H9 (cell line): ENCODE results near the gene HBG2. TPM values are rescaled to one million over a fixed set of nuclear protein-coding genes. Genes with fewer than 3 reads are reported as not detected.

ENCODE experiments used
- DNase-seq: peaks from one replicate; pipeline ENCODE4 v3.0.0-alpha.2; 2017
- H2AFZ ChIP-seq: one replicate; pipeline ENCODE4 v1.6.1; 2013; ENCODE audit warnings: mild to moderate bottlenecking, low read length, control low read depth, moderate library complexity
- H2AK5ac ChIP-seq: 2 replicates; pipeline ENCODE4 v1.6.1; 2013; ENCODE audit warnings: low read length, control low read depth, mixed read lengths; ENCODE audit not compliant: insufficient read length
- H2BK120ac ChIP-seq: one replicate; pipeline ENCODE4 v1.6.1; 2013; ENCODE audit warnings: low read depth, mild to moderate bottlenecking, low read length, control low read depth, inconsistent platforms; ENCODE audit not compliant: poor library complexity, severe bottlenecking
- H2BK12ac ChIP-seq: 2 replicates; pipeline ENCODE4 v1.6.1; 2013; ENCODE audit warnings: low read length, control low read depth, mixed read lengths, low read depth; ENCODE audit not compliant: insufficient read length
- H2BK15ac ChIP-seq: 2 replicates; pipeline ENCODE4 v1.6.1; 2013; ENCODE audit warnings: low read depth, low read length, control low read depth
- H2BK20ac ChIP-seq: one replicate; pipeline ENCODE4 v1.6.1; 2013; ENCODE audit warnings: low read depth, mild to moderate bottlenecking, low read length, control low read depth, inconsistent platforms; ENCODE audit not compliant: poor library complexity, severe bottlenecking
- H2BK5ac ChIP-seq: 2 replicates; pipeline ENCODE4 v1.6.1; 2013; ENCODE audit warnings: low read length, control low read depth, mixed read lengths; ENCODE audit not compliant: insufficient read length
- H3K14ac ChIP-seq: 2 replicates; pipeline ENCODE4 v1.6.1; 2013; ENCODE audit warnings: low read length, control low read depth; ENCODE audit not compliant: insufficient read depth
- H3K18ac ChIP-seq: 2 replicates; pipeline ENCODE4 v1.6.1; 2013; ENCODE audit warnings: low read depth, mild to moderate bottlenecking, mixed read lengths, low read length, control low read depth; ENCODE audit not compliant: insufficient read length
- H3K23ac ChIP-seq: 2 replicates; pipeline ENCODE4 v1.6.1; 2013; ENCODE audit warnings: low read length, control low read depth, mixed read lengths, low read depth; ENCODE audit not compliant: insufficient read length
- H3K23me2 ChIP-seq: 2 replicates; pipeline ENCODE4 v1.6.1; 2013; ENCODE audit warnings: low read depth, mild to moderate bottlenecking, mixed read lengths, low read length, control low read depth; ENCODE audit not compliant: insufficient read length, poor library complexity, severe bottlenecking
- H3K27ac ChIP-seq: 2 replicates; pipeline ENCODE4 v1.5.1; 2013; ENCODE audit warnings: low read length, control low read depth, mixed read lengths, low read depth; ENCODE audit not compliant: insufficient read length
- H3K27me3 ChIP-seq: 2 replicates; pipeline ENCODE4 v1.6.1; 2013; ENCODE audit warnings: low read length, control low read depth, inconsistent platforms; ENCODE audit not compliant: insufficient read depth
- H3K4ac ChIP-seq: 2 replicates; pipeline ENCODE4 v1.6.1; 2013; ENCODE audit warnings: low read depth, mild to moderate bottlenecking, control low read depth, inconsistent platforms, low read length, moderate library complexity
- H3K4me1 ChIP-seq: 2 replicates; pipeline ENCODE4 v1.6.1; 2013; ENCODE audit warnings: low read length, control low read depth, inconsistent platforms; ENCODE audit not compliant: insufficient read depth
- H3K4me2 ChIP-seq: 2 replicates; pipeline ENCODE4 v1.6.1; 2013; ENCODE audit warnings: low read length, control low read depth, mixed read lengths; ENCODE audit not compliant: insufficient read length, insufficient read depth
- H3K56ac ChIP-seq: 2 replicates; pipeline ENCODE4 v1.6.1; 2013; ENCODE audit warnings: low read depth, mild to moderate bottlenecking, mixed read lengths, low read length, control low read depth; ENCODE audit not compliant: insufficient read length
- H3K79me1 ChIP-seq: 2 replicates; pipeline ENCODE4 v1.6.1; 2013; ENCODE audit warnings: low read depth, mild to moderate bottlenecking, moderate library complexity, low read length, control low read depth, inconsistent platforms; ENCODE audit not compliant: insufficient read depth, poor library complexity, severe bottlenecking
- H3K79me2 ChIP-seq: 2 replicates; pipeline ENCODE4 v1.6.1; 2013; ENCODE audit warnings: low read length, control low read depth, inconsistent platforms; ENCODE audit not compliant: insufficient read depth
- H3K9ac ChIP-seq: 2 replicates; pipeline ENCODE4 v1.6.1; 2013; ENCODE audit warnings: low read length, control low read depth, mixed read lengths; ENCODE audit not compliant: insufficient read length; ENCODE audit errors: extremely low read depth
- H3K9me3 ChIP-seq: one replicate; pipeline ENCODE4 v1.6.1; 2013; ENCODE audit warnings: low read depth, low read length, inconsistent platforms; ENCODE audit not compliant: control insufficient read depth
- H3T11ph ChIP-seq: one replicate; pipeline ENCODE4 v1.6.1; 2013; ENCODE audit warnings: mild to moderate bottlenecking, low read length, control low read depth, inconsistent platforms
- H4K20me1 ChIP-seq: one replicate; pipeline ENCODE4 v1.6.1; 2013; ENCODE audit not compliant: control insufficient read depth, insufficient read length, insufficient read depth
- H4K5ac ChIP-seq: 2 replicates; pipeline ENCODE4 v1.6.1; 2013; ENCODE audit warnings: low read depth, mild to moderate bottlenecking, mixed read lengths, low read length, control low read depth; ENCODE audit not compliant: insufficient read length
- H4K8ac ChIP-seq: replicated peaks from 2 replicates; pipeline ENCODE4 v1.6.1; 2013; ENCODE audit warnings: low read length, control low read depth, mixed read lengths, low read depth; ENCODE audit not compliant: insufficient read length
- H4K91ac ChIP-seq: 2 replicates; pipeline ENCODE4 v1.6.1; 2013; ENCODE audit warnings: low read depth, mild to moderate bottlenecking, moderate library complexity, mixed read lengths, low read length, control low read depth; ENCODE audit not compliant: insufficient read length
- H3K27ac Mint-ChIP-seq, 3 experiments: 2 replicates in 2 of 3; 3 replicates in 1 of 3; pipeline ENCODE4 v1.8.0; 2020 to 2021; ENCODE audit warnings: mixed read lengths in 3 of 3, mild to moderate bottlenecking in 1 of 3, moderate library complexity in 1 of 3
- H3K27me3 Mint-ChIP-seq: 2 replicates; pipeline ENCODE4 v1.8.0; 2021; ENCODE audit warnings: low read depth, mild to moderate bottlenecking, moderate library complexity, mixed read lengths
- H3K36me3 Mint-ChIP-seq, 3 experiments: 2 replicates in 2 of 3; 3 replicates in 1 of 3; pipeline ENCODE4 v1.8.0; 2020 to 2021; ENCODE audit warnings: low read depth in 3 of 3, mixed read lengths in 3 of 3; ENCODE audit not compliant: insufficient read depth in 1 of 3
- H3K4me1 Mint-ChIP-seq, 2 experiments: 2 replicates each; pipeline ENCODE4 v1.8.0; 2020; ENCODE audit warnings: mixed read lengths in 2 of 2
- H3K4me3 Mint-ChIP-seq, 2 experiments: 2 replicates in 1 of 2; 3 replicates in 1 of 2; pipeline ENCODE4 v1.8.0; 2020 to 2021; ENCODE audit warnings: mild to moderate bottlenecking in 2 of 2, mixed read lengths in 2 of 2, moderate library complexity in 1 of 2
- H3K9me3 Mint-ChIP-seq, 2 experiments: 2 replicates in 1 of 2; 3 replicates in 1 of 2; pipeline ENCODE4 v1.8.0; 2020; ENCODE audit warnings: mild to moderate bottlenecking in 2 of 2, mixed read lengths in 2 of 2, moderate library complexity in 1 of 2
- CTCF ChIP-seq: fragments of 200-600 bp; sonication (generic); conservative IDR thresholded peaks from 3 replicates; pipeline ENCODE4 v1.8.0; 2021; ENCODE audit warnings: antibody characterized with exemption, mild to moderate bottlenecking
- WGBS: extraction: QIAGEN DNeasy Blood & Tissue Kit; methylation state at CpG from one replicate; pipeline ENCODE4 v1.1.7; 2013; ENCODE audit warnings: missing lambda C conversion rate, low lambda C conversion rate, mixed read lengths; ENCODE audit not compliant: insufficient read length; ENCODE audit errors: extremely low coverage; 5-methylcytosine and 5-hydroxymethylcytosine counted together
- total RNA-seq: library from RNA; stranded (reverse); gene quantifications from 2 replicates; pipeline ENCODE4 v1.2.1, GENCODE V29; 2021

The HBG2 gene
- total RNA-seq, 1 experiment from 2014 or later = not detected

- Histone ChIP-seq H2AK5ac (no peak overlapping the region), H3K14ac (no peak overlapping the region), H2BK20ac (no peak overlapping the region), H3K18ac (no peak overlapping the region), H2BK120ac (no peak overlapping the region), H3K56ac (no peak overlapping the region), H3K9ac (no peak overlapping the region), H3K23ac (no peak overlapping the region), H3K4me1 (no peaks in the 10 kb centered on the region), H2AFZ (no peak overlapping the region), H3K27ac (no peak overlapping the region), H4K8ac (no peak overlapping the region), H2BK12ac (no peak overlapping the region), H3K27me3 (no peaks in the 10 kb centered on the region), H3K79me1 (no peaks in the 10 kb centered on the region), H2BK5ac (no peak overlapping the region), H3K79me2 (no peaks in the 10 kb centered on the region), H4K20me1 (no peaks in the 10 kb centered on the region), H3K23me2 (no peaks in the 10 kb centered on the region), H3K9me3 (no peaks in the 10 kb centered on the region), H3K4ac (no peak overlapping the region), H3T11ph (no peak overlapping the region), H4K5ac (no peak overlapping the region), H3K4me2 (no peak overlapping the region), H4K91ac (no peak overlapping the region), H2BK15ac (no peak overlapping the region)
- Mint-ChIP-seq H3K9me3 (no peaks in the 10 kb centered on the region), H3K27me3 (no peaks in the 10 kb centered on the region), H3K36me3 (no peaks in the 10 kb centered on the region), H3K4me1 (no peaks in the 10 kb centered on the region), H3K4me3 (no peak overlapping the region), H3K27ac (no peak overlapping the region)
- no peak for TF ChIP-seq CTCF
- DNase-seq = no peak
- no CpG with 5 or more reads among the region's 3 CpGs for WGBS
These were observed 45.7 kb upstream of the HBG2 start for GRCh38 chr11:5300251-5300650.
